ENCODE results near the gene GFRA4. TPM values are rescaled to one million over a fixed set of nuclear protein-coding genes. Genes with fewer than 3 reads are reported as not detected.

GFRA4 gene
- total RNA-seq, 2 experiments from 2014 or later = not detected

GRCh38 chr20:3687655-3688054 lies 24.5 kb upstream of the GFRA4 start:
- H3K27ac Mint-ChIP-seq = no peak overlapping the region
- no peaks in the 10 kb centered on the region for H3K9me3 Mint-ChIP-seq
- ATAC-seq (ENCODE audit: low read depth) (no peak), DNase-seq (no peak)
- no peak overlapping the region for H3K4me3 Mint-ChIP-seq
- peaks cover 35% of the 10 kb centered on the region for H3K27me3 Mint-ChIP-seq
- POLR2A ChIA-PET = no interaction called here
- no peaks in the 10 kb centered on the region for H3K36me3 Mint-ChIP-seq
- H3K4me1 Mint-ChIP-seq = no peaks in the 10 kb centered on the region

GRCh38 chr20:3686867-3687321 lies 23.7 kb upstream of the GFRA4 start:
- POLR2A ChIA-PET = no interaction called here
- H3K27me3 Mint-ChIP-seq = peaks cover 39% of the 10 kb centered on the region

GRCh38 chr20:3686421-3686820 lies 23.2 kb upstream of the GFRA4 start:
- Mint-ChIP-seq H3K27me3 (peaks cover 43% of the 10 kb centered on the region), H3K9me3 (no peaks in the 10 kb centered on the region), H3K4me1 (no peaks in the 10 kb centered on the region), H3K36me3 (no peaks in the 10 kb centered on the region), H3K4me3 (no peak overlapping the region), H3K27ac (no peak overlapping the region)
- DNase-seq (no peak), ATAC-seq (ENCODE audit: low read depth) (no peak)
- POLR2A ChIA-PET = no interaction called here

More at GRCh38 chr20:3686867-3687321, 23.7 kb upstream of the GFRA4 start:
- Mint-ChIP-seq H3K4me3 (no peak overlapping the region), H3K36me3 (no peaks in the 10 kb centered on the region), H3K27ac (no peak overlapping the region), H3K4me1 (no peaks in the 10 kb centered on the region), H3K9me3 (no peaks in the 10 kb centered on the region)
- no peak for DNase-seq
- ATAC-seq (ENCODE audit: low read depth) = no peak

GRCh38 chr20:3685341-3685740 lies 22.1 kb upstream of the GFRA4 start:
- Mint-ChIP-seq H3K9me3 (no peaks in the 10 kb centered on the region), H3K4me1 (no peaks in the 10 kb centered on the region), H3K4me3 (no peak overlapping the region), H3K27me3 (peaks cover 54% of the 10 kb centered on the region), H3K27ac (no peak overlapping the region), H3K36me3 (no peaks in the 10 kb centered on the region)
- DNase-seq (no peak), ATAC-seq (ENCODE audit: low read depth) (no peak)
- POLR2A ChIA-PET = interaction anchor here (0.6 kb wide), 1 partner anchor 376 kb away, joined by 4 read pairs; no protein-coding TSS in a partner anchor

- H3K4me1 Mint-ChIP-seq = no peaks in the 10 kb centered on the region
- H3K4me3 Mint-ChIP-seq = no peak within 1 kb of the TSS
- H3K9me3 Mint-ChIP-seq = no peaks in the 10 kb centered on the region
- no peak within 1 kb of the TSS for H3K27ac Mint-ChIP-seq
- H3K27me3 Mint-ChIP-seq = peaks cover 66% of the 10 kb centered on the region
- ATAC-seq (ENCODE audit: low read depth) (no peak), DNase-seq (no peak)
- no peaks in the 10 kb centered on the region for H3K36me3 Mint-ChIP-seq
- POLR2A ChIA-PET = no interaction called here
Measured at GRCh38 chr20:3681931-3682781, 19.0 kb upstream of the GFRA4 start, which contains the start of gene ADAM33. Gene ADAM33, minus strand, starts transcription at chr20:3682010. Its CDS starts 6 bp downstream, at chr20:3682004.

GRCh38 chr20:3681352-3681930 lies 18.2 kb upstream of the GFRA4 start:
- no peak overlapping the region for H3K4me3 Mint-ChIP-seq
- H3K27me3 Mint-ChIP-seq = peaks cover 68% of the 10 kb centered on the region
- DNase-seq = no peak

GRCh38 chr20:3680701-3681351 lies 17.6 kb upstream of the GFRA4 start:
- Mint-ChIP-seq H3K27me3 (peaks cover 66% of the 10 kb centered on the region), H3K4me1 (peaks cover 3% of the 10 kb centered on the region), H3K36me3 (no peaks in the 10 kb centered on the region), H3K27ac (no peak overlapping the region), H3K4me3 (no peak overlapping the region), H3K9me3 (no peaks in the 10 kb centered on the region)
- ATAC-seq (ENCODE audit: low read depth) (no peak), DNase-seq (no peak)
- POLR2A ChIA-PET = no interaction called here

More at GRCh38 chr20:3681352-3681930, 18.2 kb upstream of the GFRA4 start:
- POLR2A ChIA-PET = no interaction called here
- H3K4me1 Mint-ChIP-seq = peaks cover 3% of the 10 kb centered on the region
- no peak overlapping the region for H3K27ac Mint-ChIP-seq
- H3K36me3 Mint-ChIP-seq = no peaks in the 10 kb centered on the region
- no peak for ATAC-seq (ENCODE audit: low read depth)
- H3K9me3 Mint-ChIP-seq = no peaks in the 10 kb centered on the region

GRCh38 chr20:3679749-3680700 lies 16.8 kb upstream of the GFRA4 start:
- POLR2A ChIA-PET = no interaction called here
- H3K27ac Mint-ChIP-seq = no peak overlapping the region
- H3K9me3 Mint-ChIP-seq = no peaks in the 10 kb centered on the region
- H3K27me3 Mint-ChIP-seq = peaks cover 68% of the 10 kb centered on the region
- ATAC-seq (ENCODE audit: low read depth) (no peak), DNase-seq (no peak)
- H3K36me3 Mint-ChIP-seq = no peaks in the 10 kb centered on the region
- no peak overlapping the region for H3K4me3 Mint-ChIP-seq
- peaks cover 5% of the 10 kb centered on the region for H3K4me1 Mint-ChIP-seq

- DNase-seq = no peak
- Mint-ChIP-seq H3K4me1 (peaks cover 5% of the 10 kb centered on the region), H3K27ac (no peak overlapping the region), H3K27me3 (peaks cover 68% of the 10 kb centered on the region), H3K9me3 (no peaks in the 10 kb centered on the region), H3K4me3 (no peak overlapping the region), H3K36me3 (no peaks in the 10 kb centered on the region)
- ATAC-seq (ENCODE audit: low read depth) = no peak
- POLR2A ChIA-PET = no interaction called here
Measured at GRCh38 chr20:3678856-3679720, 15.9 kb upstream of the GFRA4 start.

GRCh38 chr20:3678198-3678597 lies 15.0 kb upstream of the GFRA4 start:
- H3K36me3 Mint-ChIP-seq = no peaks in the 10 kb centered on the region
- POLR2A ChIA-PET = no interaction called here
- H3K9me3 Mint-ChIP-seq = no peaks in the 10 kb centered on the region
- no peak overlapping the region for H3K4me3 Mint-ChIP-seq
- peaks cover 64% of the 10 kb centered on the region for H3K27me3 Mint-ChIP-seq
- DNase-seq (no peak), ATAC-seq (ENCODE audit: low read depth) (no peak)
- H3K4me1 Mint-ChIP-seq = peaks cover 5% of the 10 kb centered on the region
- H3K27ac Mint-ChIP-seq = no peak overlapping the region

- H3K27ac Mint-ChIP-seq = no peak overlapping the region
- no peak for ATAC-seq (ENCODE audit: low read depth)
- no peaks in the 10 kb centered on the region for H3K9me3 Mint-ChIP-seq
- no peak overlapping the region for H3K4me3 Mint-ChIP-seq
- no peaks in the 10 kb centered on the region for H3K36me3 Mint-ChIP-seq
- H3K4me1 Mint-ChIP-seq = peaks cover 5% of the 10 kb centered on the region
- H3K27me3 Mint-ChIP-seq = peaks cover 63% of the 10 kb centered on the region
- POLR2A ChIA-PET = no interaction called here
- DNase-seq = no peak
Measured at GRCh38 chr20:3677733-3678132, 14.5 kb upstream of the GFRA4 start.

All from activated naive CD8-positive, alpha-beta T cell treated with anti-CD3 and anti-CD28 coated beads, Interleukin-2, amount 10 ng/mL, durations not matched to agents 7 days and 5 days (primary cell).